Sigmoid colon (tissue), 7 donors: Measurements from ENCODE around the gene PRKG1. TPM values are rescaled to one million over a fixed set of nuclear protein-coding genes. Genes with fewer than 3 reads are reported as not detected.

ENCODE experiments used
- DNase-seq: peaks from one replicate; pipeline ENCODE4 v3.0.0-alpha.2; 2019
- H3K27ac ChIP-seq, 4 donors: fragments of 200-600 bp; sonication (generic); one replicate each; pipeline ENCODE4 v1.5.1; 2016 to 2019; ENCODE audit warnings: mild to moderate bottlenecking in 1 of 4
- H3K27me3 ChIP-seq, 3 donors: fragments of 200-600 bp; sonication (generic); one replicate each; pipeline ENCODE4 v1.5.1; 2019; ENCODE audit warnings: mild to moderate bottlenecking in 1 of 3
- H3K36me3 ChIP-seq, 4 donors: fragments of 200-600 bp; sonication (generic); one replicate each; pipeline ENCODE4 v1.5.1; 2016 to 2019
- H3K4me1 ChIP-seq, 4 donors: fragments of 200-600 bp; sonication (generic); one replicate each; pipeline ENCODE4 v1.5.1; 2017 to 2019
- H3K4me3 ChIP-seq, 4 donors: fragments of 200-600 bp; sonication (generic); one replicate each; pipeline ENCODE4 v1.5.1; 2017 to 2019; ENCODE audit warnings: mild to moderate bottlenecking in 2 of 4, moderate library complexity in 1 of 4
- H3K9me3 ChIP-seq, 4 donors: fragments of 200-600 bp in 3 of 4; sonication (generic) in 3 of 4; one replicate each; pipeline versions ENCODE4 v1.5.1 to v1.6.1; 2013 to 2019
- CTCF ChIP-seq, 4 experiments: fragments of 450-650 bp in 3 of 4; fragments of 200-600 bp in 1 of 4; IDR thresholded peaks; one replicate each; pipeline ENCODE4 v1.5.1; 2016 to 2019; ENCODE audit warnings: antibody characterized with exemption in 4 of 4, mild to moderate bottlenecking in 3 of 4, moderate library complexity in 2 of 4
- EP300 ChIP-seq, 4 donors: sonication (generic); formaldehyde crosslinking; IDR thresholded peaks; one replicate each; pipeline ENCODE4 v1.6.1; 2017; ENCODE audit warnings: antibody characterized with exemption in 4 of 4
- POLR2A ChIP-seq, 2 donors: fragments of 450-650 bp; IDR thresholded peaks; one replicate each; pipeline ENCODE4 v1.6.1; 2016; ENCODE audit warnings: antibody characterized with exemption in 2 of 2, mild to moderate bottlenecking in 2 of 2, moderate library complexity in 2 of 2
- POLR2AphosphoS5 ChIP-seq, 4 donors: sonication (generic); formaldehyde crosslinking; IDR thresholded peaks; one replicate each; pipeline ENCODE4 v1.6.1; 2017; ENCODE audit warnings: antibody characterized with exemption in 4 of 4
- WGBS, 2 donors: extraction: QIAGEN DNeasy Blood & Tissue Kit; methylation state at CpG; one replicate each; pipeline ENCODE4 v1.1.7; 2013; 5-methylcytosine and 5-hydroxymethylcytosine counted together
- intact Hi-C: fragments of 100-400 bp; cut with DNase I; formaldehyde crosslinking; loops from one replicate; pipeline ENCODE4 v1.15.1; 2023
- polyA plus RNA-seq, 3 donors: library from polyadenylated mRNA; stranded (reverse); fragments of 200-250 nt; gene quantifications; one replicate each; pipeline ENCODE4 v1.2.3, GENCODE V29; 2013
- total RNA-seq, 4 donors: library from RNA; depleted of rRNA; stranded (reverse); fragments of >200 nt; gene quantifications; one replicate each; pipeline ENCODE4 v1.1.0, GENCODE V29; 2016
- donor health status: healthy with polysubstance abuse.
- donor health status: Bipolar disorder and iron deficiency.
- donor health status: healthy.

Gene PRKG1
- total and polyA plus RNA-seq, 7 donors: 3.7 to 92.9 (median 60.2) TPM

- H3K36me3 ChIP-seq: no peaks in the 10 kb centered on the region
- no peak overlapping the region for H3K4me3 ChIP-seq
- no peak overlapping the region for H3K27ac ChIP-seq
- TF ChIP-seq CTCF (IDR thresholded peaks at IDR 0.05) (no peak), EP300 (IDR thresholded peaks at IDR 0.05) (no peak), POLR2A (IDR thresholded peaks at IDR 0.05) (no peak), POLR2AphosphoS5 (IDR thresholded peaks at IDR 0.05) (peak in 2 of 4 donors; percentile 62 to 63)
- WGBS, 2 donors: 21 to 56% methylated on average over 2 of the region's 2 CpGs
- H3K27me3 ChIP-seq: no peaks in the 10 kb centered on the region
- H3K9me3 ChIP-seq: no peaks in the 10 kb centered on the region
- H3K4me1 ChIP-seq: peaks cover 0 to 15% (median 14%) of the 10 kb centered on the region in 4 donors
- intact Hi-C loops: no loop called here
- peak; percentile 73 for DNase-seq
These were observed 323.4 kb downstream of the PRKG1 start for GRCh38 chr10:51397695-51398094.

GRCh38 chr10:51399840-51400239, 325.6 kb downstream of the PRKG1 start:
- no peaks in the 10 kb centered on the region for H3K9me3 ChIP-seq
- peaks cover 0 to 30% (median 24%) of the 10 kb centered on the region in 4 donors for H3K4me1 ChIP-seq
- TF ChIP-seq POLR2A (IDR thresholded peaks at IDR 0.05): no peak
- TF ChIP-seq EP300 (IDR thresholded peaks at IDR 0.05): no peak
- no peak for TF ChIP-seq POLR2AphosphoS5 (IDR thresholded peaks at IDR 0.05)
- no peak for TF ChIP-seq CTCF (IDR thresholded peaks at IDR 0.05)
- DNase-seq: no peak
- H3K4me3 ChIP-seq: no peak overlapping the region
- H3K27ac ChIP-seq: no peak overlapping the region
- 90 to 94% methylated on average over 6 of the region's 6 CpGs for WGBS, 2 donors
- no peaks in the 10 kb centered on the region for H3K36me3 ChIP-seq
- intact Hi-C loops: no loop called here
- H3K27me3 ChIP-seq: no peaks in the 10 kb centered on the region

- 72 to 84% methylated on average over 8 of the region's 8 CpGs for WGBS, 2 donors
- H3K27me3 ChIP-seq: no peaks in the 10 kb centered on the region
- no peak for DNase-seq
- no peaks in the 10 kb centered on the region for H3K36me3 ChIP-seq
- H3K27ac ChIP-seq: no peak overlapping the region
- peaks cover 0 to 37% (median 31%) of the 10 kb centered on the region in 4 donors for H3K4me1 ChIP-seq
- TF ChIP-seq POLR2A (IDR thresholded peaks at IDR 0.05): no peak
- TF ChIP-seq POLR2AphosphoS5 (IDR thresholded peaks at IDR 0.05): no peak
- TF ChIP-seq EP300 (IDR thresholded peaks at IDR 0.05): no peak
- TF ChIP-seq CTCF (IDR thresholded peaks at IDR 0.05): no peak
- intact Hi-C loops: no loop called here
- H3K4me3 ChIP-seq: no peak overlapping the region
- H3K9me3 ChIP-seq: no peaks in the 10 kb centered on the region
These were observed 326.3 kb downstream of the PRKG1 start for GRCh38 chr10:51400392-51401096.

- H3K27me3 ChIP-seq: no peaks in the 10 kb centered on the region
- no peaks in the 10 kb centered on the region for H3K9me3 ChIP-seq
- DNase-seq: no peak
- WGBS, 2 donors: 78 to 83% methylated on average over 1 of the region's 1 CpG
- H3K27ac ChIP-seq: peak overlapping the region in 1 of 4 donors; percentile 40
- intact Hi-C loops: no loop called here
- peaks cover 0 to 29% (median 26%) of the 10 kb centered on the region in 4 donors for H3K4me1 ChIP-seq
- H3K36me3 ChIP-seq: no peaks in the 10 kb centered on the region
- TF ChIP-seq EP300 (IDR thresholded peaks at IDR 0.05) (no peak), POLR2AphosphoS5 (IDR thresholded peaks at IDR 0.05) (no peak), CTCF (IDR thresholded peaks at IDR 0.05) (no peak), POLR2A (IDR thresholded peaks at IDR 0.05) (no peak)
- H3K4me3 ChIP-seq: no peak overlapping the region
These were observed 329.2 kb downstream of the PRKG1 start for GRCh38 chr10:51403521-51403920.
